NCI-H128 (cell line): ENCODE results near the gene SSBP3.

ENCODE experiments used
- DNase-seq: peaks from one replicate; lab custom pipeline; 2025; ENCODE audit not compliant: unreplicated experiment; lab: John Stamatoyannopoulos, UW

SSBP3 gene

DNA sequence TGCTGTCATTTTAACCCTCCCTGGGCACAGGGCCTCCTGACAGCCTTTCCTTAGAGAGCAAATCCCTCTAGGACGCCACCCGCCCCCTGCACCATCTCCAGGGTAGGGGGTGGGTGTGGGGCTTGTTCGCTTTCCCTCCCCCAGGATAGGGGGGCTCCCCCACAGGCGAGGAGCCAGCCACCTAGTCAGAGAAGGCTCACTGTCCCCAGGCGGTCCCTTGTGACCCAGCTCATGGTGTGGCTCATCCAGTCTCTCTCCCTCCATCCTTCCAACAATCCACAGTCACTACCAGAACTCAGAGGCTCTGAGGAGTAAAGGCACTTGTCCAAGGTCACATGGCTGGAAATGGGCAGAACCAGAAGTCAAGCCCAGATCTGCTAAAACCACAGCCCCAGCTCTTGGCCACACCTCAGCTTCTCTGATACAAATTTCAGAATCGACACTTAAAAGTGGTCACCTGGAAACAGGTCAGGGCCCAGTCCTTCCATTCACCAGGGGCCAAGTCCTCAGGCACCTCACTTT lies 116.4 kb downstream of the SSBP3 start:
- DNase-seq: no peak

DNA sequence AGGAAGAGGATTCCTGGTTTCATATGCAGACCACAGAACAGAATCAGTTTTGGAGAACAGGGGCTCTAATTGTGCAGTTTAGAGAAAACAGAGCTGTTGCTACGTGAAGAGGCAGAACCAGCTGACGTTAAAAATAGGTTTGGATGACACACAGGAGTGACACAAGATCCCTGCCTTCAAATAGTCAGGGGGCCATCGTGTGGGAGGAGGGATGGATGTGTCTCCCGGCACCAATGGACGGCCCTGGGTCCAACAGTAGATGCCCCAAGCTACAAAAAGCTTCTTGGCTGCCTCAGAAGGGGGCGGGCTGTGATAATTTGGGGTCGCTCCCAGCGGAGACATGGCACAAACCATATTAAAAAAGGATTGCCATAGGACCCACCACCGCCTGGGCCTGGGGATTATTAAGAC lies 118.4 kb downstream of the SSBP3 start:
- no peak for DNase-seq

DNA sequence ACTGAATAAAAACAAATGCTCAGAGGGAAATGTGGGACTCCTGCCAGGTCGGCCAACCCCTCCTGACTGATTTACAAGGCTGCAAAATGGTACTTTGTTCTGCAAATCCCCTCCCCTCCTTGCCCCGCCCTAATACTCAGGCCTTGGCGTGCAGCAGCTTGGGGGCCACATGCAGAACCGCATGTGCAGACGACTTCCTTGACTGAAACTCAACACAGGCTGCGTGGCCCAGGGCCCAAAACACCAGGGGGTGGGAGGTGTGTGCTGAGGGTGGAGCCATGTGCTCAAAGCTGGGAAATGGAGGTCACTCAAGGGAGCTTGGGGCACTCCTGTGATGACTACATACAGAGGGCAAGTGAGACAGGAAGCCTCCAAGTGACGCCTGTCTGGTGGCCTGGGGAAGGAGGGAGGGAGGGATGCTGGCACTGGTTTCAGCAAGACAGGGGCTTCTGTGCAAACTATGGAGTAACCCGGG lies 119.0 kb downstream of the SSBP3 start:
- DNase-seq: no peak

DNA sequence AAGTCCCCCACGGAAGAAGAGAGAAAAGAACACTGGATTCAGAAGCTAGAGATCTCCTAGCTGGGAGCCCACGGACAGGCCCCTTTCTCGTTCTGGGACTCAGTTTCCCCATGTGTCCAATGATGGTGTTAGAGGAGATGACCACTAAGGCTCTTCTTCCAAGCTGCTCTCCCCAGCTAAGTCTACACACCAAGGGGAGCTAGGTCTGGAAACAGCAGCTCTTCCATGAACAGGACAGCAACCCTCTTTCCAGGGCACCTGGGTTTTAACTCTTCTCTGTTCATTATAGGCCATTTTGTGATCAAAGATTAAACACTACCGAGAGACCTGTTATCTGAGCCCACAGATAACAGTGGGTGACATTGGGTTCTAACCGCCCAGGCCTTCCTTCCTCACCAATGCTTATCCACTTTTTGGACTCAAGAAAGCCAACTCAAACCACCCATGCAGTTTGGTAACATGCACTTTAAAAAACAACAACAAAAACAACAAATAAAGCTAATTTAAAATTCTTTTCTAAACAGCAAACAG lies 120.3 kb downstream of the SSBP3 start:
- no peak for DNase-seq

DNA sequence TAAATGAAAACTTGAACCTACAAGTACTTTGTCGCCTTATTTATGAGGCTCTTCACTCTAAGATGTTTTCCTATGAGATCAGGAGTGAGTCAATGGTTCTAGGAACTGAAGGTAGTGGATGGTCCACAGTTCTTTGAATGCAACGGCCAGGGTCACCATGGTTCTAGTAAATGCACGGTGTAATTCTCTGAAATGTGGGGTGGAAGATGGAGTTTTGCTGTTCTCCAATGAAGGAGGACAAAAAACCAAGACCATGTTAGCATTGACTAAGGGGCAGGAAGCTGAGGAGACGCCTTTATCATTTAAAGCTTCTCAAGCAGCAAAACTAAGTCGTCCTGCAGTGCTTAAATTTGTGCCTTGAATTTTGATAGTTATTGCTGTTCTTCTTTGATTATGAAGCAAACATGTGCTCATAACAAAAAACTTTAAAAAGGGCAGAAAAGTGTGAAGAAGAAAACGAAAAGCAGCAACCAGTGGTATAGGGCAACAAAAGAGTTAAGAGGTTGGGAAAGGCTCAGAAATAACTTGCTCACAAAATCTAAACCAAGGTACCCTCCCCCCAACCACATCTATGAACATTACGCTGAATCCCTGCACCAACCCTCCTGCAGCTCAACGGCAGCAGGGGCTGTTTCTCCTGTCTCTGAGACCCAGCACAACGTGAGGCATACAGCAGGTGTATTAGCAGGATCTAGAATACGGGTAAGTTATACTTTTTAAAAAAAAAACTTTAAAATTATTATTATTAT lies 121.2 kb downstream of the SSBP3 start:
- DNase-seq: no peak

DNA sequence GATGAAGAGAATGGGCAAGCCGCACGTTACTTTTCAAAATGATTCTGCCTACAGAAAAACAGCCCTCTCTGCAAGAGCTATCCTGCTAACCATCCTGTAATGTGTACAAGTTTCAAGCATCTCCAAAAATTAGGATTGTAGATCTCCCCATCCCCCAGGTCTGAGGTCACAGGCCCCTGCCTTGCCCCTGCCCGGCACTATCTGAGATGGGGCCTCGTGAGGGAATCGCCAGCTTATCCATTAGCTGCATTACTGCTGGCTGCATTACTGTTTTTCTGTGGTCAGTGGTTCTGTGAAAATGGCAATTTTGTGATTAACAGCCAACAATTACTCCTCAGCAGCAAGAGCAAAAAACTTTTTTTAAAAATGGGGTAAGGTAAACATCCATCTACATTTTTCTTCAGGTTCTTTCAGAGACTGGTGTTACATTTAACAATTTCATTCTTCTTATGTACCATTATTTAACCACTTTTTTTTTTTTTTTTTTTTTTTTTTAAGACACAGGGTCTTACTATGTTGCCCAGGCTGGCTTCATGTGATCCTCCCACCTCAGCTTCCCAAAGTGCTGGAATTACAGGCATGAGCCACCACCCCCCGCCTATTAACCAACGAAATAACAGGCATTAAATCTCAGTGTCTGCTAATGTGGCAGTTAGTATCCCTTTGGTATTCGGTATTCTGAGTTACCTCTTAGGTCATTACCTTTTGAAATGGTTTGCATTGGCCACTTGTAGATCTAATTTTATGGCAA lies 122.4 kb downstream of the SSBP3 start:
- DNase-seq: no peak

DNA sequence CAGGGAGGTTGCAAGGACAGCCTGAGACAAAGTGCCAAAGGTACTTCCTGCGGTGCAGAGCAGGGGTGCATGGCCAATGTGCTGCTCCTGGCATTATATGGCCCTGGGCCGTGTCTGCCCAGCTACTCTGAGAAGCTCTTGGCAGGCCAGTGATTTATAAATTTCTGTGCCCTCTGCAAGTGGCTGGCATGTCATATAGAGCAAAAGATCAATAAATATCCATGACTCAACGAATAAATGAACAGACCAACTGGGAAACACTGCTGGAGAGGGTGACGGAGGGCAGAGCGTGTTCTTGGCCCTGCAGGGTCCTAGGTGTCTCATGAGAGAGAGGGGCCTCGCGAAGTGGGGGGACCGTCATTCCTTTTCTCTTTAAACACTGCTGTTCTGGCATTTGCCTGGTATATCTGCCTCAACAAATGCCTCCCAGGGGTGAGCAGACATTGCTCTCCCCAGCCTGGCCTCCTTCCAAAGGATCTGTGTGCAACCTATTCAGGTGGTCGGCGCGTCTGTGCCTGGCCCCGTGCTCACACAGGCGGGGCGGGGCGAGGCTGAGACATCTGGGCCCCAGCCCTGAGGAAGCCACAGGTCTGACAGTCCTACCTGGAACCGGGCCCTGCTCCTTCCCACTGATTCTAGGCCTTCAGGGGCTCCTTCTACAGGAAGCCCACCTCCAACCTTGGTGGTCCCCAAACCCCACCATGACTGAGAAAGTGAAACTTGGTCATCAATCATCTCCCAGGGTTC lies 123.9 kb downstream of the SSBP3 start:
- no peak for DNase-seq

DNA sequence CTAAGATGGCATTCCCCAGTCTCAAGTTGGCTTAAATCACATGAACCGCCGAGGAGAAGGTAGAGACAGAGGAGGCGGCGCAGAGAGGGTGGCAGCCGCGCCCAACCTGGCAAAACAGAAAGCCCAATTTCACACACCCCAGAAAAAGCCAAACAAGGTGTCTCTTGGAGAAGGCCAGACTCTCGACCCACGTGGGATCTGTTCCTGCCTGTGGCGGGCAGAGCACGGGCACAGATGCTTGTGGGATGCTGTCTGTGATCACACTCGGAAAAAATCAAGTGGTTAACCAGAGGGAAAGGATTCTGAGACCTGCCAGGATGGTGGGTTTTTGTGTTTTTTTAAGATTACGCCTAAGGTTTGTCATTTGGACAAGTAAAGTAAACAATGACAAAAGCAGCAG lies 125.5 kb downstream of the SSBP3 start:
- no peak for DNase-seq

DNA sequence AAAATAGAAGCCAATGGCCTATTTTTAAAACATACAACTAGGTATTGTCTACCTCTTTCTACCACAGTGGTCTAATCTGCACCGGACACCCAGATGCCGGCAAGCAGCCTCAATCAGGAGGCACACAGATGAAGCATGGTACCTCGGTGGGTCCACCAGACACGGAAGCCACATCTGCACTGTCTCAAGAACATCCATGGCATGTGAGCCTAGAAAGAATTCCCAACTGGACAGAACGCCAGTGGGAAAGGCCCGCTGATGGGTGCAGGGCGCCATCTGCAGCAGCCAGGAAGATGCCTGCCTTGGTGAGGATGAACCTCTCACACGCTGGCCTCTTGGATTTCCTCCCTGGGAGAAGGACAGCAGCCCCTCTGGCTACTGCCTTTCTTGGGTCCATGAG lies 126.7 kb downstream of the SSBP3 start:
- no peak for DNase-seq

DNA sequence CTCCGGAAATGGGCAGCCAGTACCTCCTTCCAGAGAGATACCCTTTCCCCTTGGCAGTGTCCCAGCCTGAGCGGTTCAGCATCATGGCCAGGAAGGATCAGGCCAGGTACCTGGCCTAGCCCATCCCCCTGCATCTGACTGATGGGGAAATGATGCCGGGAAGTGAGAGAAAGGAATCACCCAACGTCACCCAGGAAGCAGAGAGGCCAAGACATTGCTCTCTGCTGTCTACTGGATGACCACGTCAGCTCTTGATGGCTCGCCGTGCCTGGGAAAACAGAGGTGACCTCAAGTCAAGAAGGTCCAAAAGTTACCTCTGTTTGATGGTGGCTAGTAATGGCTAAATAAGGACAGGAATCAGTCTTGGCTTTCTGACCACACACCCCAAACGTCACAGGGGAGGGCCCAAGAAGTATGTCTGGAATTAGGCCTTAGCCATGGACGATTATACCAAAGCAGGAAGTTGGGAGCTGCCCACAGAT lies 127.2 kb downstream of the SSBP3 start:
- no peak for DNase-seq

DNA sequence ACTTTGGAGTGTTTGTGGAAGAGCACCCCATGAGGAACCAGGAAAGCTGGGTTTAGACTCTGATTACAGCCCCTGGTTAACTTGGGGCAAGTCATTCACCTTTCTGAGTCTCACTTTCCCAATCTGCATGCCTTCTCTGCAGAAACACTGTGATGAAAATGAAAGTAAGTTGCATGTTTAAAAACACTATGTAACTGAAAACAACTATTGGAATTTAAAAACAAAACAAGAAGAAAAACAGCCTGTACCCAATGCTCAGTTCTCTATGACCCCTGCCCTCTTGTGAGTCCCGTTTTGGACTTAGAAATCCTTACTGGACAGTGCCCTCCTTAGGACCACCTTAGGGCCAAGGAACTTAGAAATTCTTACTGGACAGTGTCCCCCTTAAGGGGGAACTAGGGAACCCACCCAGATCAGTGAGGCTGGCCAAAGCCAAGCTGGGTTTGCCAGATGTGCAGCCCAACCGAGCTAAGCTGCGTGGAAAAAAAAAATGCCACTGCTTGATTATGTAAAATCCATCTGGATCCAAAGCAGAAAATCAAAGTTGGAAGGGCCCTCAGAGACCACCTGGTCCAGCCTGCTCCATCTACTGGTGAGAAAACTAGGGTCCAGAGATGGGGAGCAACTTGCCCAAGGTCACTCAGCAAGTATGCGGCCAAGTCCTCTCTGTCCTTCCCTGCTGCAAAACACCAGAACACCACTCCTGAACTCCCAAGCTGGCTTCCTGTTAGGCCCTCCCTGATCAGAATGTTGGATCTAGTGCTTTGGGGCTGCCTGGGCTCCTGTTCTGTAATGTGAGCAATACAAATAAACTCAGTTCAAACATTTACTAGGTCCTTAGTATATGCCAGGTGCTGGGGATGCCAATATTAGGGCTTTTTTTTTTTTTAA lies 128.5 kb downstream of the SSBP3 start:
- DNase-seq: no peak

DNA sequence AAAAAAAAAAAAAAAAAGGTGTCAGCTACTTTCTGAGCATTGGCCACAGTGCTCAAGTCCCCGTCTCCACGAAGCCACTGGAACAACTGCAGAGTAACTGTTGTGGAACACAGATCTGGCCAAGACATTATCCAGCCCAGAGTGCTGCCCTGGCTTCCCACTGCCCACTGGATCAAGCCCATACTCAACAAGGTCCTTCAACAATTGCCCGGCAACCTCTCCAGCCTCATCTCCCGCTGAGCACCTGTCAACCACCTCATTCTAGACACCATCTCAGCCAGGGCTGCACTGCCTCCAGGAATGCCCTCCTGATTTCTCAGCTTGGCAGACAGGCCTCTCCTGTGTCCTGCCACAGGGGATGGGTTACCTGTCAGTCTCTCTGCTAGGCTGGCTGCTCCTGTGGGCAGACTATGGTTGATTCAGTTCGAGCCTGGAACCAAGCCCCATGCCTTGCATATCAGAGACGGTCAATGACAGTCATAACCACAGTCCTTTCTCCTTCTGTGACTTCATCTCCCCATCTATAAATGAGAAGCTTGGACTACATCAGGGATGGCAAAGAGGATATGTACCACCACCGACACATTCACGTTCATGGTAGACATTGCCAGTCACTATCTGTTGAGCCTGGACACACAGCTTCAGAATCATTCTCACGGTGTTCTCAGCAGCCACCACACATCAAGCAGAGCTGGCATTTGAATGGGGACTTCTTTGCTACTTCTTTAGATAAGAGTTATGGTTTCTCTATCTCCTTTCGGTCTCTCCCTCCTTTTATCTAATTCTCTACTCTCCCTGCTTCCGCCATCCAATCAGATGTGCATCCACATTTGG lies 129.4 kb downstream of the SSBP3 start:
- no peak for DNase-seq

DNA sequence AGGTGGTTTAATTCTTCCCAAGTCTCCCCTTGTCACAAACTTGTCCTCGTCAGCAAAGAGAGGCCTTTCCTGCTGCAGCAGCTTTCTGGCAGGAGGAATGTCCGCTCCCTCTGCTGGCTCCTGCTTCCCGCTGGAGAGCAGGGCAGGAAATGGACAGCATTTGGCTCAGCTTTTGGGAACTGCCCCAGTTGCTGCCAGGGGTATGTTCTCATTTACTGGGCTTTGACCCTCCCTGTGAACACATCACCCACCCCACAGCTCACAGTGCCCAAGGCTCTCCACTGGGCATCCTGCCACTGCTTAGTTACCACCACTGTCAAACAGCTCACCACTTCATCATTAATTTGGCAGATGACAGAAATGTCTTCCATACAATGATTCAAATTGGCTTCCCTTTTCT lies 130.8 kb downstream of the SSBP3 start:
- no peak for DNase-seq

DNA sequence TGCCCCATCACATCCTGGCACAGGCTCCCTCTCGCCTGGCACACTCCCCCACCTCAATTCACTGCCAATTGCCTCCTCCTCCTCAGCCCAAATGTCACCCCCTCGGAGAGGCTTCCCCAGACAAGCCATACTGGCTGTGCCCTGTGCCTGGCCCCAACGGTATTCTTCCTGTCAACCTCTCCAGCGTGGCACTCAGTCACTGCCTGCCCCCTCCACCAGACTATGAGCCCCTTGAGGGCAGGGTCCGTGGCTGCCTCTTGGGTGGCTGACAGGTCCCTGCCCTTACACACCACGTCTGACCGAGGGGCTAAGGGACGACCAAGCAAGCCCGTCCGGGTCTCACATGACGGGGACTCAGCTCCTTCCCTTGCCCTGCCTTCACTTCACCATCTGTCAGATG lies 131.3 kb downstream of the SSBP3 start:
- no peak for DNase-seq

DNA sequence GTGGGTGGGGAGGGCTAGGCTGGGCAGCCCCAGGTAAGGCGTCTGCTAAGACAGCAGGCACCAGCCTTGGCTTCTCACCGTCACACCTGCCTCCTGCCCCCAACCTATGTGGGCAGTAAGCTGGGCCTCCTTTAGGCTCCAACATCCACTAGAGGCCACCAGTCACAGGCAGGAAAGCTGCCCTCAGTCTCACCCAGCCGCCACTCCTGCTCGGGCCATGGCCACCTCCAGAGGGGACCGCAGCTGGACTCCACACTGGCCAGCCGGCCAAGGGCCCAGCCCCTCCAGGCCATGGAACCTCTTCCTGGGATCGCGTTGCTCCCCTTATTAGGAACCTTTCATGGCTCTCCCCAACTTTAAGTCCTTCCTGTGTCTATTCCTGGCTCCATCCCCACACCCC lies 131.7 kb downstream of the SSBP3 start:
- DNase-seq: no peak

DNA sequence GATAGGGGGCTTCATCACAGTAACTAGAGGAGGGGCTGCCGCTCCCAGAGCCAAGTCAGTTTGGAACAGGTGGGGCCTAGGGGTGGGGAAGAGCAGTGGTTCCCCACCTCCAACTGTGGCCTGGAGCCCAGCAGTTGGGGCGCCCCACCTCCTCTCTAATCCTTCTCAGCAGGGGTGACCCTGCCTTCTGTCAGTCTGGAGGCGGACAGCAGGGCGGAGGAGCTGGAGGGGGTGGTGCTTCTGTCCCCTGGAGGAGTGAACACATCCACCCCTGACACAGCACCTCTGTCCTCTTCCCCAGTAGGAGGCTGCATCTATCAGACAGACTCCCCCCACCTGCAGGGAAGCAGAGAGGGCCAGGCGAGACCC lies 132.4 kb downstream of the SSBP3 start:
- no peak for DNase-seq

DNA sequence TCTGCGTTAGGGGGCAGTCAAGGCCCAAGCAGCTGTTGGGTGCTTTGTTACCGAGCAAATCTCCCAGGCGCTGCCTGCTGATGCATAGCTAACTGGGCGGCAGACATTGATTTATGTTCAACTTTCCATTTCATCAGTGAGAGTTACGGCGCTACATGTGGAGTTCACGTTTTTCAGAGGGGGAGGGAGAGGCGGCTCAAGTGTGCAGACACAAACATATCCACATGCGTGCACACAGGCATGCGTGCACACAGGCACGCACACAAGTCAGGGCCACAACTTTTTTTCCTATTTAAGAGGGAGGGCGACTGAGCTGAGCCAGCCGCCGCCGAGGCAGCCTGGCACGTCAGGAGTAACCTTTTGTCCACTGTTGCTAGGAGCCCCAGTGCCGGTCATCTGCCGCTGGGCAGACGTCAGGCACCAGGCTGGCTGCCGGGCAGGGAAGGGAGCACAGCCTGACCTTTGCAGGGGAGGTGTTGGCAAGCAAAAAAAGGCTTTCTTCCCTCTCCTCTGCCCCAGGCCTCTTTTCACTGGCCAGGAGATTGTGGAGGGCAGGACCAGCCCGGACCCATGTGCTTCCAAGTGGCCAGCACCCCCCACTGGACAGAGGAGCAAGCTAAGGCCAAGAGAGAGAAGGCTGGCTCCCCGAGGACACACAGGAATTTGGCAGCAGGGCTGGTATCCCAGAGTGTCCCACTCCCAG lies 133.0 kb downstream of the SSBP3 start:
- peak; percentile 46 for DNase-seq

DNA sequence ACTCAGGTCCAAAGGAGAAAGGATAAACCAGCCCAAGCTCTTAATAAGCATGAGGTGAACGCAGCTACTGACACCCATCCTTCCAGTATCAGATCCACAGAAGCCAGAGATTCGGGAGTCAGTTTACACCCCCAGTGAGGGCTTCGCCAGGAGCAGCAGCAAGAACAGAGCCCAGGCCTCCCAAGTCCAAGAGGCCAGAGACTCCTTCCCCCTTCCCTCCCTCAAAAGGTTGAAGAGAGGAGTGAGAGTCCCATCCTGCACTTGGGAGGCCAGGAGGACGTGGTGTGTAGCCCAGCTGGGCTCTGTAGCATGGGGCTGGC lies 133.5 kb downstream of the SSBP3 start:
- DNase-seq: no peak

DNA sequence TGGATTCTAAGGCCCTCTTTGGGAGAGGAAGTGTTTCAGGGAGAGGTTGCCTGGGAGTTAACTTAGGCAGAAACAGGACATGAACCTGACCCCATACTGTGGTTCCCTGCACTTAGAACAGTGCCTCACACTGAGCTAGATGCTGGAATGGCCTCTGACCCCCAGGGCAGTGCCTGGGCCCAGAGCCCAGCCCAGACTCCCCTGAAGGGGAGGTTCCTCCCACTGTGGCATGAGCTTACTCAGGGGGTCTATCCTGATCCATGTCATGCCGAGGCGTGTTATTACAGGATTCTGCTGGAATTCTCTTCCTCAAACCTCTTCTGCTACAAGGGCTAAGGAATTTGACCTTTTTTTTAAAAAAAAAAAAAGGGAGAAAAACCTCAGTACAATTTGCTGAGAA lies 134.1 kb downstream of the SSBP3 start:
- no peak for DNase-seq
